ENCODE data around the gene PSMB8. TPM values are rescaled to one million over a fixed set of nuclear protein-coding genes. Genes with fewer than 3 reads are reported as not detected.
"Not testable (repeated sequence)": the region's sequence is repeated elsewhere in the genome, so short reads cannot be mapped to it uniquely, and the experiment has no call there.

PSMB8 gene
- 62.9 and 67.0 TPM in 2 replicates for total RNA-seq

DNA sequence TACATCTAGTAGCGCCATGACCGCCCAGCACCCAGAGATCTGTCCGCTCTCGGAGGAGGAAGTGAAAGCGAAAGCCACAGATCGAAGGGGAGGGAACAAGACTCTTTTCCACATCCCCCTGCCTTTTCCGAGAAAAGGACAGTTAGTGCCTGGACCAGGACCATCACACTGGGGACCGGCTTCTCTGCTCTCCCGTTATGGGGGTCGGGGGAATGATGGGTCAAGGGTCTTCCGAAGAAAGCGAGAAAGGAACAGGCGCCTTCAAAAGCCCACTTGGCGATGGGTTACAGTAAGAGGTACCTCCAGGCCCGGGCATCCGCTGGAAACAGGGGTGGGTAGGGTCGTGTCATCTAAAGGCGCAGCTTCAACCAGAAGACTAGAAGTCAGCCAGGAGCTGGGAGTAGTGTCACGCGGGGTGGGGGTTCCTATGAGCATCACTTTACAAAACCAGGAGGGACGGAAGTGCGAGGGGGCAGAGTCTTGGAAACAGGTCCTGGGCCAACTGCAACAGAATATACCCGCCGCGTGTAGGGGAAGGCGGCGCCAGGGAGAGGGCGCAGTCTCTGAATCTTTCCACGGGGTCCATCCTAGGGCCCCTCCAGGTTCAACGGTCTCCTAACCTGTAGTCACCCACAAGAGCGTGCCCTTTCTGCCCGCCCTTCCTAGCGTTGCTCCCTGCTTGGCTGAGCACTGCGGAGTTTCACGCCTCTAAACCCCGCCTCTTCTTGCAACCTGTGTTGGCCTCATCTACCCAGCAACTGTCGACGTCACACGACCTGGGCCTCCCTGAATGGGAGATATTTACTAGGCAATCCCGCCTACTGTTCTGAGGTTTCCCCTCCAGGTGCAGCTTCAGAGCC is at the start of gene PSMB8:
Gene PSMB8, minus strand, starts transcription at position 69 of the 860 bp plus-strand sequence. Its CDS starts 51 bp downstream, at position 18.
- no peak for DNase-seq (ENCODE audit: extremely low read depth, low read depth, low spot score)

DNA sequence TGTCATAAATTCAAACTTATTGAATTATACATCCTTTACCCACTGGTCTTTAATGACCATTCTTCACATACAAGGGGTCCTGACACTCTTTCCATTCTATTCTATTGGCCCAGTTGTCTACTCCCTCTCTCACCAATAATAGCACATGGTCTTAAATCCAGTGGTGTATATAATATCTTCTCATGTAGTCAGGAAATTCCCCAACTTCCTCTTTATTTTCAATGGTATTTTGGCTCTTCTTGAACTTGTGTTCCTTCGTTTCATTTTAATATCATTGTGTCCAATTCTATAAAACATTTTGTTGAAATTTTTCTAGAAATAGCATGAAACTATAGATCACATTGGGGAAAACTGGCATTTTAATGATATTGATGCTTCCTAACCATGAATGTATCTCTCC is 47.0 kb upstream of the PSMB8 start:
- DNase-seq (ENCODE audit: extremely low read depth, low read depth, low spot score), result no peak

DNA sequence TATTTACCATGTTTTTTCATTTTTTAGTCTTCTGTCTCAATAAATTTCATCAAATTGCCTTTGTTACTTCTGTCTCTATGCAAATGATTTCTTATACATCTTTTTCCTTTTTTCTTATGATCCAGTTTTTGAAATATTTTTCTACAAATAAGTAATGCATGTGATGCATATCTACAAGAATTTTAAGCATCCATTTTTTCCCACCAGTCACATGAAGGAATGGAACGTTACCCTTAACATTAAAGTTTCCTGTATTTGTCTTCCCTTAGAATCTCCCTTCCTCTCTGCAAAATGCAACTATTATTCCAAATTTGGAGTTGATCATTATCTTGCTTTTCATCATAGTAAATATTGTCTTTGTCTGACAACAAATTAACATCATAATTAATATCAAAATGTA is 45.7 kb upstream of the PSMB8 start:
- DNase-seq (ENCODE audit: extremely low read depth, low read depth, low spot score), result no peak

DNA sequence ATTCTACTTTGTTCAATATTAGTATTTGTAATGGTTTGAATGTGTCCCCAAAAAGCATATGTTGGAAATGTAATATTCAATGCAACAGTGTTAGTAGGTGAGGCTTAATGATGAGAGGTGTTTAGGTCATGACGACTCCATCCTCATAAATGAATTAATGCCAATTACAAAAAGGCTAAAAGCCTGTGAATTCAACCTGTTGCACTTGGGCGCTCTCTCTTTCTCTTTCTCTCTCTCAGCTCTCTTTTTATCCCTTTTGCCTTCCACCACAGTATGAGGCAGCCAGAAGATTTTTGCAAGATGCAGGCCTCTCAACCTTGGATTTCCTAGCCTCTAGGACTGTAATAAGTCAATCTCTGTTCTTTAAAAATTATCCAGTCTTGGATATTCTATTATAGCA is 44.7 kb upstream of the PSMB8 start:
- no peak for DNase-seq (ENCODE audit: extremely low read depth, low read depth, low spot score)

DNA sequence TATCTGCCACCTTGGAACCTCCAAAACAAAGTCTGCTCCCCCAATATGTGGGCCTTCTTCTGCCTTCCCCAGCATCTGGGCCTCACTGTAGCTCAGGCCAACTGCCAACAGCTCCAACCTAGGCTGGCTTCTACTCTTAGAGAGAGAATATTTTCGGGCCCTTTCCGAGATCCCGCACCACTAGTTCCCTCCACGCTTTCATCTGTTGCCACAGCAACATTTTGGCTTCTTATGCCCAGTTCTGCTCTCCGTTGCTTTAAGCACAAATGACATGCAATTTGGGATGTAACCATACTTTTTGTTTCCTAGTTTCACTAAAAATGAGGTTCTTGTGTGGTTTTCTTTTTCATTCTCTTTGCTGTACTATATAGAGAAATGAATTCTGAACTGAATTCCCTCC is 43.8 kb upstream of the PSMB8 start:
- DNase-seq (ENCODE audit: extremely low read depth, low read depth, low spot score), result no peak

DNA sequence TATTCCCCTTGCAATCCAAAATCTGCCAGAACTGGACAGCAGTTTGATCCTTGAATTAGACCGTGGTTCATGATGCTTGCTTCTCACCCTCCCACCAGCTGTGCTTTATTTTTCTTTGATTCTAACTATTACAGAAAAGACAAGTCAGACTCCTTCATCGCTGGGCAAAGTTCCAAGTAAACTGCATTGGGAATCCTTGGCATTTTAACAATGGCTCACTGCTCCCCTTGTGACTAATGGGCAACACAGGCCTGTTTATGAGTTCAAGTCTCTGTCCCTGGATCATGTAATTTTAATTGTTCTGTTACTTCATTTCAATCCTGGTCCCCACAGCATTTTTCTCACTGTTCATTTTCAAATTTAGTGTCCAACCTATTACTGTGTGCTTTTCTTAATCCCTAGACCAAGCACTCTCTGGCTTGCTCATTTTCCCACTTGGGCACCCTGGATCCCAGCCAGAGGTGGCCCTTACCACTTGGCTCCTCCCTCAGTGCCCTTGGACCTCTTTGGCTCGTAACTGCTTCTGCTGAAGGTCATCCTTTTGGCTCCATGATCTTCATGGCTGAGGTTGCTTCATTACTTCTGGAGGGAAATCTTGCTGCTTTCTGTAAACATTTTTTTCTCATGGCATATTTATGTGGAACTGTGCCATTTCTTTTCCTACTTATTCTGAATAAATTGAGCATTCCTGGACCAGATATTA is 43.0 kb upstream of the PSMB8 start:
- no peak for DNase-seq (ENCODE audit: extremely low read depth, low read depth, low spot score)

DNA sequence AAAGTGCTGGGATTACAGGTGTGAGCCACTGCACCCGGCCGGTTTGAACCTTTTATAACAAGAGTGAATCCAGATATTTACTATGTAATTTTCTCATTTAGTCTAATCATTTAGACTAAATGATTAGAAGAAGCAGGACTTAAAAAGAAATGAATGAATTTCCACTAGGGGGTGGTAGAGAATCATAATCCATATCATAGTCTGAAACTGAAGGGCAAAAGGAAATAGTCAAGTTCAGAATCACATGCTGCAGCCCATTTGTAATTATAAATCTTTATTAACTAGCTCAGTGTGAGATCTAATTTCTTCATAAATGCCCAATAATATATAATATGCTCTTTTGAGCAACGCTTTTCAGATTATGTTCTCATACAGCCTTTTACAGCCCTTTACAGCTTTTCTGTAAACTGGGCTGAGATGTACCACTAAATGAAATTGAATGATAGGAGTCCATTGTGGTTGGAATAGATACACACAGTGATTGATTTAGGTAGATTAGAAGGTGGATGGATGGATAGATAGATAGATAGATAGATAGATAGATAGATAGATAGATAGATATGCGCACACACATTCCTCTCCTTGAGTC is 41.9 kb upstream of the PSMB8 start:
- peak; percentile 66 for DNase-seq (ENCODE audit: extremely low read depth, low read depth, low spot score)

DNA sequence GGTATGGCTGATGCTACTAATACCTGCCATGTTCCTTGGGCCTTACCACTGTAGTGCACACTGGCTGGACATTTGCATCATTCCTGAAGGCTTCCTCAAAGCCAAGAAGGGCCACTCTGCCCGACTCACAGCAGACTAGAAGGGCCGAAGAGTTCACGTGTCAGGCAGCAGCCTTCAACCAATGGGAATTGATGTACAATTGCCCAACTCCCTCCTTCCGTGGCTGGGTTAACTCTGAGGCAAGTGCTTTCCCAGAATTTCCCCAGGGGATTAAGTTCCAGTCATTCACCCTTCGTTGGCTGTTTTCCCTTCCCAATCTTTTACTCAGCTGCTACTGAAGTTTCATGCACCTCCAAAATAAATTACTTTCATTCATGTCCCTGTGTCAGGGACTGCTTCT is 39.9 kb upstream of the PSMB8 start:
- no peak for DNase-seq (ENCODE audit: extremely low read depth, low read depth, low spot score)

DNA sequence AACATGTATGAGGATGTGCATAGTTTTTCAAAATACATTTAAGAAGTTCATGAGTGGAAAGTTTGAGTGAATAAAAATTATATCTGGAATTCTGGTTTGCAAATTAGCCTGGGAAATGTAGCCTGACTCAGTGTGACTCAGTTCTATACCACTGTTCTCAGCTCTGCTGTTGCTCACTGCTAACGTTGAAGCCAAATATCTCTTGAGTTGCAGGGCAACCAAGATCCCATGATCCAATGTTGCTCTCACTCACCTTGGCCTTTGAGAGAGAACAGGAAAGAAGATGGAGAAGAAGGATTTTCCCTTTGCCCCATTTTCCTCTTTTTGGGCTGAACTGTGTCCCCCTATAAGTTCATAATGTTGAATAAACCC is 39.0 kb upstream of the PSMB8 start:
- DNase-seq (ENCODE audit: extremely low read depth, low read depth, low spot score), result no peak

DNA sequence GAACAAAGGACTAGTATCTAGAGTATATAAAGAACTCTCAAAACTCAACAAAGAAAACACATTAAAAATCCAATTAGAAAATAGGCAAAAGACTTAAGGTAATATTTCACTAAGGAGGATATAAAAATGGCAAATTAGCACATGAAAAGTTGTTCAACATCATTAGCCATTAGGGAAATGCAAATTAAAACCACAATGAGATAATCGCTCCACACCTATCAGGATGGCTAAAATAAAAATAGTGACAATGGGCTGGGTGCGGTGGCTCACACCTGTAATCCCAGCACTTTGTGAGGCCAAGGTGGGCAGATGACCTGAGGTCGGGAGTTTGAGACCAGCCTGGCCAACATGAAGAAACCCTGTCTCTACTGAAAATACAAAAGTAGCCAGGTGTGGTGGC is 37.1 kb upstream of the PSMB8 start:
- not testable (repeated sequence) for DNase-seq (ENCODE audit: extremely low read depth, low read depth, low spot score)

DNA sequence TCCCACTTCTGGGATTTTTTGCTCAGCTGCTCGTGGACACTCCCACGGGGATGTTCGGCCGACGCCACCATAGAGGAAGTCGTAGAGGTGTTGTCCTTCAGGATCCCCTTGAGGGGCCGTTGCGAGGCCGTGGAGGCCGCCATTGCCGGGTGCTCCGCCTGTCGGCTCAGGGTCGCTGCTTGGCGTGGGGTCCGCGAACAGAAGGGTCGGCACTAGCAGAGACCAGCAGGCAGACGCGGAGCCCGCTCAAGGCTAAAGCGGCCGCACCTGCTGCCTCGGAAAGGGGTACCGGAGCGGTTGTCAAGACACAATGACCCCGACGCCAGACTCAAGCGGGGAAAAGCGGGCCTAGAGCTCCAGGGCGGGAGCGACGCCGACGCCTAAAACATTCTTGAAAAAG is 35.8 kb upstream of the PSMB8 start:
- DNase-seq (ENCODE audit: extremely low read depth, low read depth, low spot score), result no peak

DNA sequence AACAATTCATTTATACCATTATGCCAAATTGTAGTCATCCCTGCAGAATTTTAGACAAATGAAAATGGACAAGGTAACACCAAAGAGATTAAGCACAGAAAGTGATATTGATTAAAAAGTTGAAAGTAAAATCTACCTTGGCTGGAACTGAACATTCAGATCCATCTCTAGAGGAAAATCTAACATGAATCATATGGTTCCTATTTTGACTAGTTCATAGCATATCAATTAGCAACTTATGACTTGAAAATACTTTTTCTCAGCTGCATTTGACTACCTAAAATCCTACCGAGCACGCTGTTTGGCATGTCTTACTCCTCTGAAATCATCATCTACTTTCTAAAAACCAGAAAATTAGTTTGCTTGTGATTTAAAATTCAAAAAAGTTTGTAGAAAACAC is 32.8 kb upstream of the PSMB8 start:
- DNase-seq (ENCODE audit: extremely low read depth, low read depth, low spot score), result no peak

DNA sequence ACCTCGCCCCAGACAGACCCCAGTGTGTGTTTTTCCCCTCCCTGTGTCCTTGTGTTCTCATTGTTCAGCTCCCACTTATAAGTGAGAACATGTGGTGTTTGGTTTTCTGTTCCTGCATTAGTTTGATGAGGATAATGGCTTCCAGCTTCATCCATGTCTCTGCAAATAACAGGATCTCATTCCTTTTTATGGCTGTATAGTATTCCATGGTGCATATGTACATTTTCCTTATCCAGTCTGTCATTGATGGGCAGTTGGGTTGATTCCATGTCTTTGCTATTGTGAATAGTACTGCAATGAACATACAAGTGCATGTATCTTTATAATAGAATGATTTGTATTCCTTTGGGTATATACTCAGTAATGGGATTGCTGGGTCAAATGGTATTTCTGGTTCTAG is 30.1 kb upstream of the PSMB8 start:
- not testable (repeated sequence) for DNase-seq (ENCODE audit: extremely low read depth, low read depth, low spot score)

DNA sequence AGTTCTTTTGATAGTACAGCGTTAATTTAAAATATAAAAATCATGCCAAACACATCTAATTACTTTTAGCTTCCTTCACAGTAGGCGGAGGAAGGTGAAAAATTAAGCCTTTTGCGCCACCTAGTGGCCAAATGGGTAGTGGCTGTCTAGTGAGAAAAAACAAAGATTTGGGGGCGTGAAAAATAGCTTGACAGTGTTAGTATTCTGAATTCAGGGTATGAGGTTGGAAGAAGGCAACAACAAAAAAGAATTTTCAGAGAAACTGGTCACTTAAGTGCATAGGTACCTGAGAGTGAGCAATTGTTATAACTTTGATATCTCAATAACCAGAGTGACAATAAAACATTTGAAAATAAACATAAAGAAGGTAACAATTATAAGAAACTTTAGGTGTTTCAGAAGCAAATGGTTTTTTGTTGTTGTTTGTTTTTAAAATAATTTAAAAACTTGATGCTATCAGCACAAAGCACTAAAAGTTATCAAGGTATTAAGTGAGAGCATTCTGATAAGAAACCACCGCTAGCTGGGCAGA is 24.5 kb upstream of the PSMB8 start:
- peak; percentile 55 for DNase-seq (ENCODE audit: extremely low read depth, low read depth, low spot score)

DNA sequence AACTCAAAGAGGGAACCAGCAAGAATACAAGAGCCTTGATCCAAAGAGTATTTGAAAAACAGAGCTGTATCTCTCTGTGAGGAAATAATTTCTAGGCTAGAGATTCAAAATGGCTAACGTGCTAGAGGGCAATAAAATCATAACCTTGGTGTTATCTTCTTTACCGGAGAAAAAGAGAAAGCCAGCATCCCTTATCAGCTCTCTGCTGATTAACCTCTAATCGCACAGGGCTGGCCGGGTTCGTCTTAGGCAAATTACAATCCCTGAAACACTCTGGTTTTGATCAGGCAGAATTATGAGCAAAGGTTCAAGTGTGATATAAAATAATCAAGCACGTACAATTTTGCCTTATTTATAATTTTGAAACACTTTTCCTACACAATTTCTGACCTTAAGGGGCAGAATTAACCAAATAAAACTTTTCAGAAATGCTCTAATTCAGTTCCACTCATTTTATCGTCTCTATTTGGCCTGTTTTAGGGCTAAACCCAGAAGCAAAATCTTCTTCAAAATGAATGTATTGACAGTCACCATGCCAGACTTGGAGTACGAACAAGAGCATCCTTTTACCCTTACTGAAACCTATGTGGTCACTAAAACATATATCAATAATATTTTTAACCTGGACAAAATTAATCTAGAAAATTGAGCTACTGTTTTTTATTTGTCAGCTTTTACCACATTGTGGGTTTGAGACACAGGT is 23.9 kb upstream of the PSMB8 start:
- no peak for DNase-seq (ENCODE audit: extremely low read depth, low read depth, low spot score)

DNA sequence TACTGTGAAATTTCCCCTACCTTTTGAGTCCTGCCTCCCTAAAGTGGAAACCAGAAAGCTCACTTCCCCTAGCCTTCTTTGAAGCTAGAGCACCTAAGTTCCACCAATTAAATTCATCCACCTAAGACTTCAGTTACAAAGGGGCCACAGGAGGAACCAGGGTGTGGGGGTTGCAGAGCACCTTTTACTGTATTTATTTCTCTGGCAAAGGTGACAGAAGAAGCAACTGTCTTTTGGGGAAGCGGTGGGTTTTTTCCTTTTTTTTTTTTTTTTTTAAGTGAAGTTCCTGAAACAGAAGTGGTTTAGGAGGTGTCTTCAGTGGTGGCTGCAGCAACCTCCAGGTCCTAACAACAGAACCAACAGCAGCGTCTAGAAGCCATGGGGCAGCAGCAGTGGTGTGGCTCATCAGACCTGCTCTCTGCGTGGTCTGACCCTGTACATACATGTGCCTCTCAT is 23.2 kb upstream of the PSMB8 start:
- no peak for DNase-seq (ENCODE audit: extremely low read depth, low read depth, low spot score)

DNA sequence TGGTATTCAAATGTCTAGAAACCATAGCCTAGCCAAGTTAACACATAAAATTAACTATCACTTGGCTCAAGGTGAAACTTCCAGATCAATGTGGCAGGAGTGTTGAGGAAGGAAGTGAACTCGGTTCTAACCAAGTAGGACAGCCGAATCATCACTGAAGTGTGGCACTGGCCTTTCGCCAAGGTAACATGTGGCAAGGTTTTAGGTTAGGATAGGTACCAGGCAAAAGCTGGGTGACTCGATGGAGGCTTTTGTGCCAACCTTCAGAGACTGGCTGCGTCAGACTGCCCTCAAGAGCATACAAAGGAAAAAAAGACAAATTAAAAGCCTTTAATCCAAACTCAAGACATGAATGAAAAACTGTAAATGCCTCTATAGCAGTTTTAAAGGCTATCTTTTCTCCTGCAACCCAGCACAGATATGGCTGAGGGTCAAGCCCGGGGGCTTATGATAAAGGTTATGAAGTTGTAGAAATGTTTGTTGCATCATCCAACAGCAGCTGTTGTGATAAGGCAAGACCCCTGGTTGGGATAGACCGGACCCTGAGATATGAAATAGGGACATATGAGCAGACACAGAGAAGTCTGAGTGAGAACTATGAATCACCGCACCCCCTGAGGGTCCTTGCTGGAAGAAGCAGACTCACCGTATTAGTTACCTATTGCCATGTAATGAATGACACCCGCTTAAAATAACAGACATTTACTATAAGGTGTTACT is 22.0 kb upstream of the PSMB8 start:
- DNase-seq (ENCODE audit: extremely low read depth, low read depth, low spot score), result no peak

DNA sequence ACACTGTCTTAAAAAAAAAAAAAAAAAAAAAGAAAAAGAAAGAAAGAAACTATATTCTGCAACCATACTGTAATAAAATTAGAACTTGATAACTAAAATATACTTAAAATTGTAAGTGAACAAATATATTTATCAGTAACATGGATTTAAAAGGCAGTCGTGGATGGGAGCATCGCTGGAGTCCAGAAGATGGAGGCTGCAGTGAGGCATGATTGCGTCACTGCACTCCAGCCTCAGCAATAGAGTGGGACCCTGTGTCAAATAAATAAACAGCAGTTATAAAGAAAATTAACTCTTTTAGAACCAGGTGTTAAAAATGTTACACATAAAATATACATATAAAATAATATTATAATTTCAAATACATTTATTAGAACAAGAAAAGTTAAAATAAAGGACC is 18.9 kb upstream of the PSMB8 start:
- no peak for DNase-seq (ENCODE audit: extremely low read depth, low read depth, low spot score)

DNA sequence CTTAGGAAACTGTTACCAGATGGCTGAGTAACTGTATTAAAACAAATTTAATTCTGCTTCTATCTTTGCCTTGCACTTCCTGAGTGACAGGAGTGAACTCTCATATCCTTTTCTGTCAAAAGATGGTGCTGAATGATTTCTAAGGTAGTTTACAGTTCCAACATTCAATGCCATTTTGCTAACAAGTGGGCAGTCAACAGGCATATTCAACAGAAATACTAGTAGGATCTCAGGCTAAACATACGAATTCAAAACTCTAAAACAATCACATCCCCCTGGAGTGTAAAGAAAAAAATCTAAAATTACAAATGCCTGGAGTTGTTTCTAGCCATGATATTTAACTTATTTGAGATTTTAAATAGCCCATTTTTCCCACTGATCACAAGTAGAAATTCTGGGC is 16.8 kb upstream of the PSMB8 start:
- DNase-seq (ENCODE audit: extremely low read depth, low read depth, low spot score), result no peak

DNA sequence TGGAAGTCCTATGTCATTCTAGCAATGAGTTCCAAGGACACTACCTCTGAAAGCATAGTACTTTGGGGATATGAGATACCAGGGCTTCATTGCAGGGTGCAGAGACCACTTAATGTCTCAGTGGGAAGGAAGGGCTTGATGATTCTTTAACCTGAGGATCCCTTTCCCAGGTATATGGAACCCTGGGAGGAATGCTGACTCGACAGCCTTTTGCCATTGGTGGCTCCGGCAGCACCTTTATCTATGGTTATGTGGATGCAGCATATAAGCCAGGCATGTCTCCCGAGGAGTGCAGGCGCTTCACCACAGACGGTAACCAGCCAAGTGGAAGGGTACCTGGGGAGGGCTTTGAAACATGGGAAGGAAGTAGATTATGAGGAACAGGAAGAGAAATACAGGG is 14.3 kb upstream of the PSMB8 start:
- DNase-seq (ENCODE audit: extremely low read depth, low read depth, low spot score), result no peak

Measured in glomerular endothelial cell (primary cell).